GM12864 (cell line): ENCODE results near the gene RNF40.

Experiments used
- DNase-seq: peaks from one replicate; pipeline ENCODE4 v3.0.0-alpha.2; 2011; ENCODE audit warnings: low read depth
- H3K4me3 ChIP-seq: 2 replicates; pipeline ENCODE4 v1.5.1; 2011; ENCODE audit warnings: mild to moderate bottlenecking, low read depth, low read length, control low read depth
- TF ChIP-seq, protein P1 (sequence below): IDR thresholded peaks from 2 replicates; pipeline ENCODE4 v1.5.1; 2011; ENCODE audit warnings: low read depth, mild to moderate bottlenecking, moderate library complexity, low read length, control low read depth, inconsistent platforms; ENCODE audit errors: missing control alignments

RNF40 gene

DNA sequence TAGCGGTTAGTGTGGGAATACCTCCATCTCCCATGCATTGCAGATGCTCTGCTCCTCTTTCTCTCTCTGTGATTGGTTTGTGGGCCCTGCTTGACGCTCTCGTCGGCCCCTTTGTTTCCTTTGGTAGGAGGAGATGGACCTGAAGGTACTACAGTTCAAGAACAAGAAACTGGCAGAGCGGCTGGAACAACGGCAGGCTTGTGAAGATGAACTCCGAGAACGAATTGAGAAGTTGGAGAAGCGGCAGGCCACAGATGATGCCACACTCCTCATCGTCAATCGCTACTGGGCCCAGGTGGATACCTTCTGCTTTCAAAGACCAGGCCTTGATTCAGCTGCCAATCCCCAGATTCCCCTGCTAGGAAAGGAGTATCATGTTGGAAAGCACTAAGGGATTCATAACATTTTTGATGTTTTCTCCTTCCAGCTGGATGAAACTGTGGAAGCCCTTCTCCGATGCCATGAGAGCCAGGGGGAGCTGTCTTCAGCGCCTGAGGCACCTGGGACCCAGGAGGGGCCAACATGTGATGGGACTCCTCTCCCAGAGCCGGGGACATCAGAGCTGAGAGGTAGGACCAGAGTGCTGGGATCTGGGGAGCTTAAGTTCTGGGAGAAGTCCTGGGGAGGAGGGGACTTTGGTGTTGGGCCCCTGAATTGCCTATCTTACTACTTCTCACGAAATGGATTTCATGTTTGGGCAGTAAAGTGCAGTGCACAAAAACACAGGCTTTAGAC is 1.0 kb downstream of the RNF40 start:
- TF ChIP-seq, protein P1, sequence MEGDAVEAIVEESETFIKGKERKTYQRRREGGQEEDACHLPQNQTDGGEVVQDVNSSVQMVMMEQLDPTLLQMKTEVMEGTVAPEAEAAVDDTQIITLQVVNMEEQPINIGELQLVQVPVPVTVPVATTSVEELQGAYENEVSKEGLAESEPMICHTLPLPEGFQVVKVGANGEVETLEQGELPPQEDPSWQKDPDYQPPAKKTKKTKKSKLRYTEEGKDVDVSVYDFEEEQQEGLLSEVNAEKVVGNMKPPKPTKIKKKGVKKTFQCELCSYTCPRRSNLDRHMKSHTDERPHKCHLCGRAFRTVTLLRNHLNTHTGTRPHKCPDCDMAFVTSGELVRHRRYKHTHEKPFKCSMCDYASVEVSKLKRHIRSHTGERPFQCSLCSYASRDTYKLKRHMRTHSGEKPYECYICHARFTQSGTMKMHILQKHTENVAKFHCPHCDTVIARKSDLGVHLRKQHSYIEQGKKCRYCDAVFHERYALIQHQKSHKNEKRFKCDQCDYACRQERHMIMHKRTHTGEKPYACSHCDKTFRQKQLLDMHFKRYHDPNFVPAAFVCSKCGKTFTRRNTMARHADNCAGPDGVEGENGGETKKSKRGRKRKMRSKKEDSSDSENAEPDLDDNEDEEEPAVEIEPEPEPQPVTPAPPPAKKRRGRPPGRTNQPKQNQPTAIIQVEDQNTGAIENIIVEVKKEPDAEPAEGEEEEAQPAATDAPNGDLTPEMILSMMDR = no peak
- peak overlapping the region; percentile 79 for H3K4me3 ChIP-seq
- no peak for DNase-seq

DNA sequence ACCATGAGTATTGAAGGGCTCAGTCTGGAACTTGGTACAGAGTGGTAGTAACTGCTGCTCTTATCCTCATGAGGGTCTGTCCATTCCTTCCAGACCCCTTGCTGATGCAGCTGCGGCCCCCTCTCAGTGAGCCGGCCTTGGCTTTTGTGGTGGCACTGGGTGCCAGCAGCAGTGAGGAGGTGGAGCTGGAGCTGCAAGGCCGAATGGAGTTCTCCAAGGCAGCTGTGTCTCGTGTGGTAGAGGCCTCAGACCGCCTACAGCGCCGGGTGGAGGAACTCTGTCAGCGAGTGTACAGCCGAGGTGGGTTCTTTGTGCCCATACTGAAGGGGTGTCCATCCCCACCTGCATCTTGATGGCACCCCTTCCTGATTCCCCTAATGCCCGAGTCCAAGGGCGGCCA is 2.0 kb downstream of the RNF40 start:
- TF ChIP-seq, protein P1 = no peak
- no peak overlapping the region for H3K4me3 ChIP-seq

GRCh38 chr16:30764816-30765465 is 2.8 kb downstream of the RNF40 start:
- DNase-seq = no peak
- no peak overlapping the region for H3K4me3 ChIP-seq
- TF ChIP-seq, protein P1 = no peak

More for the DNA sequence above, 2.0 kb downstream of the RNF40 start:
- DNase-seq = no peak

DNA sequence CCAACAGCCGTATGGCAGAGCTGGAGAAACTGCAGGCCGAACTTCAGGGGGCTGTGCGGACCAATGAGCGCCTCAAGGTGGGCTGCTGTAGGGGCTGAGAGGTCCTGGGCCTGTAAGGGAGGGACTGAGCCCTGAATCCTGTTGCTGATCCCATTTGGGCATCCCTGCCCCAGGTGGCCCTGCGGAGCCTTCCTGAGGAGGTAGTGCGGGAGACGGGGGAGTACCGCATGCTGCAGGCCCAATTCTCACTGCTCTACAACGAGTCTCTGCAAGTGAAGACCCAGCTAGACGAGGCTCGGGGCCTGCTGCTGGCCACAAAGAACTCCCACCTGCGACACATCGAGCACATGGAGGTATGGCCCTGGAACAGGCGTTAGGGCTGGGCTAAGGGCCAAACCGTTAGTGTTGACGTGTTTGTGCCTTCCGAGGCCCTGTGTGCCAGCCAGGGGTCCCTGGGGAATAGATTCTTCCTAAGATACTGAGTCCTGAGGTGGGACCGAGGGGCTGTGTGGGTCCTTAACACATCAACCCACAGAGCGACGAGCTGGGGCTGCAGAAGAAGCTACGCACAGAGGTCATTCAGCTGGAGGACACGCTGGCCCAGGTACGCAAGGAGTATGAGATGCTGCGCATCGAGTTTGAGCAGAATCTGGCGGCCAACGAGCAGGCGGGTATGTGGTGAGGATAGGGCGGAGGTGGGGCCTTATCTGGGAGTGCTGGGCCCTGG is 4.2 kb downstream of the RNF40 start:
- no peak overlapping the region for H3K4me3 ChIP-seq
- TF ChIP-seq, protein P1 = no peak
- DNase-seq = no peak

DNA sequence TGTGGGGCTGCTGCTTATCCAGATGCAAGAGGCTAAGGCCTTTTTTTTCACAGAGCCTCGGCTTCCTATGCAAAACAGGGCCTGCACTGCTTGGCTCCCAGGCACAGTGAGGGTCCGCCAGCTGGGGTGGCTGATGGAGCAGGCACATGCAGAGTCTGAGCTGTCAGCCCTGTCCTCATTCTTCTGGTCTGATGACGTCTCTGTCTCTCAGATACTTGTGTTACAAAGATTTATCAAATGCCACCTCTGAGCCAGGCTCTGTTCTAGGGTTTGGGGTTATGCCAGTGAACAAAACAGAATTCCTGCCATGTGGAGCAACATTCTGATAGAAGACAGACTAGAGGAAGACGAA is 4.8 kb downstream of the RNF40 start:
- TF ChIP-seq, protein P1 = no peak
- no peak for DNase-seq
- no peak overlapping the region for H3K4me3 ChIP-seq

DNA sequence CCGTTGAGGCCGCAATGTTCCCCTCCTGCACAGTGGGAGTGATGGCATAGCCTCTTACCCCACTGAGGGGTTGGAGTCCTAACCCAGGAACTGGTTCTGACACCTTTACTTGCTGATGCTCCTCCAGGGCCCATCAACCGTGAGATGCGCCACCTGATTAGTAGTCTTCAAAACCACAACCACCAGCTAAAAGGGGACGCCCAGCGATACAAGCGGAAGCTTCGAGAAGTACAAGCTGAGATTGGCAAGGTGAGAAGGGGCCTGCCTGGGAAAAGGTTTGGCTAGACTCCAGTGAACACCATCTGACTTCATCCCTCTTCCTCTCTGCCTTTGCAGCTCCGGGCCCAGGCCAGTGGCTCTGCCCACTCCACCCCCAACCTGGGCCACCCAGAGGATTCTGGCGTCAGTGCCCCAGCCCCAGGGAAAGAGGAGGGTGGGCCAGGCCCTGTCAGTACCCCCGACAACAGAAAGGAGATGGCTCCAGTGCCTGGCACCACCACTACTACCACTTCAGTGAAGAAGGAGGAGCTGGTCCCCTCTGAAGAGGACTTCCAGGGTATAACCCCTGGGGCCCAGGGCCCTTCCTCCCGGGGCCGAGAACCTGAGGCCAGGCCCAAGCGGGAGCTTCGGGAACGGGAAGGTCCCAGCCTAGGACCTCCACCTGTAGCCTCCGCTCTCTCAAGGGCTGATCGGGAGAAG is 5.8 kb downstream of the RNF40 start:
- no peak overlapping the region for H3K4me3 ChIP-seq
- TF ChIP-seq, protein P1 = no peak
- DNase-seq = no peak
